ENCODE measurements around the gene ALPP.
"Not testable (repeated sequence)": the region's sequence is repeated elsewhere in the genome, so short reads cannot be mapped to it uniquely, and the experiment has no call there.

The ALPP gene

DNA sequence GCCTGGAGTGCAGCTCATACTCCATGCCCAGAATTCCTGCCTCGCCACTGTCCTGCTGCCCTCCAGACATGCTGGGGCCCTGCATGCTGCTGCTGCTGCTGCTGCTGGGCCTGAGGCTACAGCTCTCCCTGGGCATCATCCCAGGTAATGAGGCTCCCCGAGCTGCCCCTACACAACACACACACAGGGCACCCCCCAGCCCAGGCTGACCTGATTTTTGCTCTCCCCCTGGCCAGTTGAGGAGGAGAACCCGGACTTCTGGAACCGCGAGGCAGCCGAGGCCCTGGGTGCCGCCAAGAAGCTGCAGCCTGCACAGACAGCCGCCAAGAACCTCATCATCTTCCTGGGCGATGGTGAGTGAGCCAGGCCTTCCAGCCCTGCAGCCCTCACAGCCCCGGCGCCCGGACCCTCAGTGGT is at the start of gene ALPP:
Gene ALPP, plus strand, starts transcription at position 17 of the 417 bp plus-strand sequence. Its CDS starts 52 bp downstream, at position 69.
- in situ Hi-C loops (cut with HindIII; ENCODE audit: low sequenced_read_pairs), result not testable (repeated sequence)

DNA sequence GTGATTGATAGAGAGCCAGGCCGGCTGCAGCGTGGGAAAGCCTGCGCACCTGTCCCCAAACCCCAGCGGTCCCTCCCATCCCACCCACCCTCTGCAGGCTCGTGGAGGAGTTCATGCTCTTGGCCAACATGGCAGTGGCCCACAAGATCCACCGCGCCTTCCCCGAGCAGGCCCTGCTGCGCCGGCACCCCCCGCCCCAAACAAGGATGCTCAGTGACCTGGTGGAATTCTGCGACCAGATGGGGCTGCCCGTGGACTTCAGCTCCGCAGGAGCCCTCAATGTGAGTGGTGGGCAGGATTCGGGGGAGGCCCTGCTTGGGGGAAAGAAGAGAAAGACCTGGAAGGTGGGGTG is 48.9 kb upstream of the ALPP start:
- in situ Hi-C loops (cut with HindIII; ENCODE audit: low sequenced_read_pairs), result no loop called here

DNA sequence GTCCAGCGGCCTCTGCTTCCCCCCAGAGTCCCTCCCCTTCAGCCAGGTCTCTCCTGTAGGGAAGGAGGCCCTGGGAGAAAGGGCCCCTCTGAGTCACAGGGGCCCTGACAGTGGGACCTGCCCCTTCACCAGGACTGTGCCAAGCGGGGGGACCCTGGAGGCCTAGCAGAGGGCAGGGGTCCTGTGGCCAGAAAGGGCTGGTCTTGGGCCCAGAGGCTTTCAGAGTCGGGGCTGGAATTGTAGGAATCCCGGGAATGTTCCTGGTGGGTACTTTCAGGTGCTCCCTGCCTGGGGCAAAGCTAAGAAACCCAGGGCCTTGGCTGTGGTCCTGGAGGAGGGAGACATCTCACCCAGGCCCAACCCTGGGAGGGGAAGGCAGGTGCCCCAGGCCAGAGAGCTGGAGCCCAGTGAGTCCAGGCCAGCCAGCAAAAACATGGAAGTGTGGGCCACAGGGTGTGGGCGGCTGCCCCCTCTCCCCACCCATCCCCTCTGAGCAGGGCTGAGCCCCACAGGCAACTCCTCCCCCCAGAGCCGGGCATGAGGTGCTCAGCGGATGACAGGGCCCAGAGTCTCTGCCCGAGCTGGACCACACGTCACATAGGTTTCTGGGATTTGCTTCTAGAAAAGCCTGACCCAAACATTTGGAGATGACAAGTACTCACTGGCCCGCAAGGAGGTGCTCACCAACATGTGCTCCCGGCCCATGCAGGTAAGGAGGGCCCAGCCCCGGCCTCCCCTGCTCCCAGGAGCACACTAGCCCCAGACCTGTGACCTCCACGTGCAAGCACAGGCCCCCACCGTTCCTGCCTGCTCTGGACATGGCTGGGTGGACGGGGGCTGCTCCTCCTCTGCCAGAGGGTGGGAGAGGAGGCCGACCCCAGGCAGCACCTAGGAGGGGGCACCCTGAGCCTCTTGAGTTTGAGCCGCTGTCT is 48.2 kb upstream of the ALPP start:
- in situ Hi-C loops (cut with HindIII; ENCODE audit: low sequenced_read_pairs), result no loop called here

DNA sequence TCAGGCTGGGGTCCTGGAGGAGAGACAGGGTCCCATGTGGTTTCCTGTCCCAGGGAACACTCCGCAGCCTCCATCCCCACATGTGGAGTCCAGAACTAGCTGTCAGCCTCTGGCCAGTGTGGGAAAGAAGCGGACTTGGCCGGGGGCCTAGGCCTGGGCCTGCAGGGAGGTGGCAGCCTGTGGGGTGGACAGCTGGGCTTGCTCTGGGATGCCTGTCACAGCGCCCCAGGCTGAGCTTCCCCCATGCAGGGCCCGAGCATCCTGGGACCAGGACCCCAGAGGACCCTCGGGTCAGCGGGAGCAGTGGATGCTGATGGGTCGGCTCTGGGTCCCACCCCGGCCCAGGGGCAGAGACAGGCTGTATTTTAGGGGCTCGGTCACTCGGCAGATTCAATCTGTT is 47.5 kb upstream of the ALPP start:
- in situ Hi-C loops (cut with HindIII; ENCODE audit: low sequenced_read_pairs), result not testable (repeated sequence)

DNA sequence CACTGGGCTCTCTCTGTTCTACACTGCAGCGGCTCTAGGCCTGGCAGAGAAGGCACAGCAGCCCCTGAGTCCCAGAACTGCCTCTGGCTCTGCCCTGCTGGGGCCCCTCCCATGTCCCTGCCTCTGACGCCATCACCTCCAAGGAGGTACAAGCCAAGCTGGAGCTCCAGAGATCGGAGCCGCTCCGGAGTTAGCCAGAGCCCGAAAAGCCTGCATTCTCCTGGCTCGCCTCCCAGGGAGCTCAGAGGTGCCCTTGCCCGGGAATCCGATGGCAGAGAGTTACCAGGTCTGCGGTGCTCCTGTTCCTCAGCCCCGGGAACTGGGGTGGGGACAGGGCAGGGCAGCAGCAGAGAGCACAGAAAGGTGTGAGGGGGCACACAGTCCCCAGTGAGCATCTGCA is 46.9 kb upstream of the ALPP start:
- in situ Hi-C loops (cut with HindIII; ENCODE audit: low sequenced_read_pairs), result not testable (repeated sequence)

DNA sequence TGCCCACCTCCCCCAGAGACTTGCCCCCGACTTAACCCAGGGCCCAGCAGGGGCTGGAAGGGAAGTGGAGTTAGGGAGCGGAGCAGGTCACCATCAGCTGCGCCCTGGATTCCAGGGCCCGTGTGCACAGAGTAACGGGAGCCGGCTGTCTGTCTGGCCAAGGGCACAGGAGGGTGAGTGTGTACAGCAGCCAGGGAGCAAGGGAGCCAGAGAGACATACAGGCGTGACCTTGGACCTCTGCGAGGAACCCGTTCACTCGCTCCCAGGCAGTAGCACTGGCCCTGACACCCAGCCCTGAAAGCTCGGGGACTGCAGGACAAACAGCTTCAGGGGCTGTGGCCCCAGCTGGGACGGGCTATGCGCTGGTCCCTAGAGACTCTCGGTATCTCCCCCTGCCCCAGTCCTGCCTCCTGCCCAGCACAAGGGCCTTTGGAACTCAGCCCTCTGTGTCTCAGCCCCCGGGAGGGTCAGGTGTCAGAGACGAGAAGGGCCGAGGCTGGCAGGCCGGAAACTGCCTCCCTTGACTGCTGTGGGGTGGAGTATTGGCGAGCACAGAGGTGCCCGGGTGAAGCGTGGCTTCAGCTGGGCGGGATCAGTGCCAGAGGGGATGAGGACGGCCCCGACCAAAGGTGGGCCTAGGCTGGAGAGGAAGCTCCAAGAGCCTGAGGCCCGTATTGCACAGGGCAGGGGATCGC is 46.2 kb upstream of the ALPP start:
- in situ Hi-C loops (cut with HindIII; ENCODE audit: low sequenced_read_pairs), result not testable (repeated sequence)

DNA sequence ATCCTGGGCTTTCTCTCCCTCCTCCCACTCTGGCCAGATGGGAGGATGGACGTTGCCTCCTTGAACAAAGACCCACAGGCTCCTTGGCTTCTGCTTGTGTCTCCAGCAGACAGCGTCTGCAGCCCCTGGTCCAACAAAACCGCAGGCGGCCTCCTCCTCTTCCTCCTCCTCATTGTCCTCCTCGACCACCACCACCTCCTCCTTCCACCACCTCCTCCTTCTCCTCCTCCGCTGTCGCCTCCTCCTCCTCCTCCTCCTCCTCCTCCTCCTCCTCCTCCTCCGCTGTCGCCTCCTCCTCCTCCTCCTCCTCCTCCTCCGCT is 45.7 kb upstream of the ALPP start:
- in situ Hi-C loops (cut with HindIII; ENCODE audit: low sequenced_read_pairs), result no loop called here

DNA sequence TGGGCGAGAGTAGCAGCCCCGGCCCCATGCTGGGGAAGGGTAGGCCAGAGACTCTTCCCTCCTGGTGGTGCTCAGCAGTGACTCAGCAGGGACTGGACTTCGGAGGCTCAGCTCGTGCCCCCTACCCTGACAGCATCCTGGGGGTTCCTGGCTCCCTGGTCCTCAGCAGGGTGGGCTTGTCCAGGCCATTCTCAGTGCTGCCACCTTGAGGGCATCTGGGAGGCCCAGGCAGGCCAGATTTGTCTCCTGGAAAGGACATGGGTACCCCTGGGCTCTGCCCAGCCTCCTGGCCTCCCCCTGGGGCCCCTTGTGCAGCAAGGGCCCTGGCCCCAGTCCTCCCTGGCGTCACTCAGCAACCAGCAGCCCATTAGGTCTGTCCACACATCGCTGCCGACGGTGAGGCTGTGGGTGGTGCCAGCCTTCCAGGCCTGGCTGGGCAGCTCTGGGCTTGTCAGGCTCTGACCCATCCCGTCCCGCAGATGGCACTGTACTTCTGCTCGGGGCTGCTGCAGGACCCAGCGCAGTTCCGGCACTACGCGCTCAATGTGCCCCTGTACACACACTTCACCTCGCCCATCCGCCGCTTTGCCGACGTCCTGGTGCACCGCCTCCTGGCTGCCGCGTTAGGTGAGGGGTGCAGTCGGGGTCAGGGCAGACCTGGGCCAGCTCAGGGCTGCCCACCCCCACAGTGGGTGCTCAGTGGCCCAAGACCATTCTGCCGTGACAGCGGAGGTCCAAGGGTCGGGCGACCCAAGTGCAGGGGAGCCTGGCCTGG is 45.0 kb upstream of the ALPP start:
- in situ Hi-C loops (cut with HindIII; ENCODE audit: low sequenced_read_pairs), result no loop called here

DNA sequence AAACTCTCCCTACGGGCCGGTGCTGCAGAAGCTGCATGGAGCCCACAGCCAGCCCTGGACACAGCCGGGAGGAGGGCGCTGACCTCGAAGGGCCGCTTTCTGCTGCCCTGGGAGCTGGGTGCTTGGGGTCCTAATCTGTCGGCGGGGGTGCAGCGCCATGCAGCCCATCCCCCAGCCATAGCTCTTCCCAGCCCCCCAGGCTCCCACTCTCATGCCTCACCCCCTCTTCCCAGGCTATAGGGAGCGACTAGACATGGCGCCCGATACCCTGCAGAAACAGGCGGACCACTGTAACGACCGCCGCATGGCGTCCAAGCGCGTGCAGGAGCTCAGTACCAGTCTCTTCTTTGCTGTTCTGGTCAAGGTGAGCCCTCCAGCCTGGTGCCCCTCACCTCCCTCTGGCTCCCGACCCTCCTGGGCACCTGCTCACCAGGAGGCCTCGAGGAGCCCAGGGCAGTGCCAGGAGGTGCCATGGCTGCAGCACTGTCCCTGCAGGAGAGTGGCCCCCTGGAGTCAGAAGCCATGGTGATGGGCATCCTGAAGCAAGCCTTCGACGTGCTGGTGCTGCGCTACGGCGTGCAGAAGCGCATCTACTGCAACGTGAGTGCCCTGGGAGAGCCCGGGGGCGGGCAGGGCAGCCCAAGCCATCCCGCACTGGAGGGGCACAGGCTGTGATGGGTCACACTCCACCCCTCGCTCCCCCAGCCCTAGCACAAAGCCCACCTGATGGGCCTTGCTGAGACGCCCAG is 44.2 kb upstream of the ALPP start:
- in situ Hi-C loops (cut with HindIII; ENCODE audit: low sequenced_read_pairs), result not testable (repeated sequence)

DNA sequence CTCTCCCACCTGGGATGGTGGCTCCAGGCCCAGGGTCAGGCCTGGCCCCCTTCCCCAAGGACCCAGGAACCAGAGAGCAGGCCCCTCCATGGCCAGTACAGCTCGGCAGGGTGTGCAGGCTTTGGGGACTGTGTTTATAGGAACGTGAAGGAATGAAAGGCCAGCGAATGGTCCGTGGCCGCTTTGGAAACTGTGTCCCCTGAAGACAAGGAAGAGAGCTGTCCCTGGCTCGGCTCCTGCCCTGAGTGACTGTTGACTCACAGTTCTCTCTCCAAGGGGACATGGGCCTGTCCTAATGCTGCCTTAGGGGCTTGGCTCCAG is 43.7 kb upstream of the ALPP start:
- in situ Hi-C loops (cut with HindIII; ENCODE audit: low sequenced_read_pairs), result not testable (repeated sequence)

DNA sequence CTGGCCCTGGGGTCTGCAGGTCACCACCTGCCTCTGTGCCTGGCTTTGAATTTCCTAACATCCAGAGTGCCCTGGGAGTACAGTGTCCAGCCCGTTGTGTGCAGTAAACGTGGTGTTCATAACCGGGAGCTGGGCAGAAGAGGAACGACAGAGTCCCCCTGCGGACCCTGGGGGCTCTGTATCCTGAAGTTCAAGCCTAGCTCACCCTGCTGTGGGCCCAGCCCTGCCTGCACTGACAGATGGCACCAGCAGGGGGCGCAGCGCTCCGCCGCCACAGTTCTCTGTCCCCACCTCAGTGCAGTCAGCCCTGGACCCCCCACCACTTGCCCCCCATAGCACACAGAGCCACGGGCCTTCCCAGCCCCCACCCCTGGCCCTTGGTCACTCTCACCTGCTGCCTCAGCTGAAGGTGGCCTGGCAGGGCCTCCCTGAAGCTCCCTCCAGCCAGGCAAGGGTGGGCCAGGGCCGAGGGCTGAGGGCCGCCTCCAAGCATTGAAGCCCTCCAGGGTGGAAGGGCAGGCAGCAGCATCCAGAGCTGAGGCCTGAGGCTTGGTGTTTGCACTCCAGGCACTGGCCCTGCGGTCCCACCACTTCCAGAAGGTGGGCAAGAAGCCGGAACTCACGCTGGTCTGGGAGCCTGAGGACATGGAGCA is 43.2 kb upstream of the ALPP start:
- in situ Hi-C loops (cut with HindIII; ENCODE audit: low sequenced_read_pairs), result not testable (repeated sequence)

DNA sequence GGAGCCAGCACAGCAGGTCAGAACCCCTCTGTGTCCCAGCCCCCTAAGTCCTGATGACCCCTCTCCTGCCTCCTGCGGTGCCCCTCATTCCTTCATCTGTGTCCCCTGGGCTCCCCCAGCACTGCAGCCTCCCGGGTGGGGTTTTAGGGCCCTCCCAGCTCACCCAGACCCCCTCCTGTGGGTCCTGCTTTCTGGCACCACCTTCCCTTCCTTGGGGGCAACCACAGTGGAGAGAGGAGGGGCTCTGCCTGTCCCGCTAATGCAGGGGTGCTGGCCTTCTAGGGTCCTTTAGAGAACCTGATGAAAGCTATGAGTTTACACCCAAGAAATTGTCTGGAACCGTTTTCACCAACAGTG is 42.7 kb upstream of the ALPP start:
- in situ Hi-C loops (cut with HindIII; ENCODE audit: low sequenced_read_pairs), result no loop called here

DNA sequence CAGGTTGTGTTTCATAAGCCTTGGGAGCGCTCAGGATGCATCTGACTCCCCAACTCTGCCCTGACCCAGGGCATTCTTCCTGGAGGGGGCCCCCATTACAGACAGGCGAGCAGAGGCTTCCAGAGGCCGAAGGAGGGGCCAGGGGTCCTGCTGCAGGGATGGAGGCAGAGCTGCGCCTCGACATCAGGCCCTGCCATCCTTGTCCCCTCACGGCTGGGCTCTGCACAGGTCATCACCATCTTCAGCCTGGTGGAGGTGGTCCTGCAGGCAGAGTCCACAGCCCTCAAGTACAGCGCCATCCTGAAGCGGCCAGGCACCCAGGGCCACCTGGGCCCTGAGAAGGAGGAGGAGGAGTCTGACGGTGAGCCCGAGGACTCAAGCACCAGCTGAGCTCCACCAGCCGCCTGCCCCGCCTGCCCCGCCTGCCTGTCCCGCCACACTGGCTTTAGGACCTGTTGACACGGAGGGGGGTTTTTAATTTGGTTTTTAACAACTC is 42.3 kb upstream of the ALPP start:
- in situ Hi-C loops (cut with HindIII; ENCODE audit: low sequenced_read_pairs), result no loop called here

DNA sequence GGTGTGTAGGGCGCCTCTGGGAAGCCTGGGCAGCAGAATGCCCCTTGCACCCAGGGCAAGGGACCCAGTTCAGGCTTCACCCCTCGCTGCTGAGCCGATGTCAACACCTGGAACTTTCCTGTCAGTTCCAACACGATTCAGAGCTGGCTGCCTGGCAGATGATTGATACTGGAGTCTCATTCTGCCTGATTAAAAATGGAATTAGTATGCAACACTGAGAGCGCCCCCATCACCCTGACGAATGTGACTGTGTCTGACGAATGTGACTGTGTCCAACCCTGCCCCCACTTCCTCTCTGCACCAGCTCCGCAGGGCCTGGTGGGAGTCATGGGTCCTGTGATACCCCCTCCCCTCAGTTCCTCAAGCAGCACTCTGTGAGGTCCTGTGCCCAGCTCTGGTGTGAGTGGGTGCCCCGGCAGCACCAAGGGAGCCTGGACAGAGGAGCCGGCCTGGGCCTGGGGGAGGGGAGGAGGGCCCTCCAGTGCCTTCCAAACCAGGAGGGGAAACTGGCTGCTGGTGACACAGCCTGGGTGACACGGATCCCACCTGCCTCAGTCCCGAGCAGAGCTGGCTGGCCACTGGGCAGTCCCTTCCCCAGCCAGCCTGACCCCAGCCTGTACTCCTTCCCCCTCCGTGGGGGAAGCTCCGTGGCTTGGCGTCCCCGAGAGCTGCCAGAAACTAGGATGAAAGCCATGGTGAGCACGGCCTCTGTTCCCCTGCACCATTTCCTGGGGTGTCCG is 41.4 kb upstream of the ALPP start:
- in situ Hi-C loops (cut with HindIII; ENCODE audit: low sequenced_read_pairs), result no loop called here

DNA sequence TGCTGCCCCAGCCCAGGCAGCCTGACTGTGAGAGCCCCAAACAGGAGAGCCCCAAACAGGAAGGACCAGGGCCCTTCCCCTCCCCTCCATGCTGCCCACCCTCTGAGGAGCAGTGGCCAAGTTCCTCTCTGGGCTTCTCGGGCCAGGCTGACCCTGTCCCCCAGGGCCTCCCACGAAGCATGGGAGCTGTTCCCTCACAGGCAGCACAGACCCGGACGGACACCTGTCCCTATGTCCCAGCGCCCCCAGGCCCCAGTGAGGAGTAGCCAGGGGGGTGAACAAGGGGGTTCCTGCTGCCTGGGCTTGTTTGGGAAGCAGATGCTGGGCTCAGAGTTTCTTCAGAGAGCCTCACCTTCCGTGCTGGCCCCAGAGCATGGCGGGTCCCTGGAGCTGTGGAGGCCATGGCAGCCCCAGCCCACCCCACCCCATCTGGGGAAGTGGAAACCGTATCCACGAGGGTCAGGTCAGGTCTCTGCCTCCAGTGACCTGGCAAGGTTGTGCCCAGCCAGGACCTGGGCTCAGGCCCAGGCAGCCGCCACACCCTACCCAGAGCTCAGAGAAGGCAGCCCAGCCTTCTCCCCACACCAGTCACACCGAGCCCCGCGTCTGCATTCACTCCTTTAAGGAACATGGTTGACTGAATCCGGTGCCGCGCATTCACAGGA is 40.3 kb upstream of the ALPP start:
- in situ Hi-C loops (cut with HindIII; ENCODE audit: low sequenced_read_pairs), result not testable (repeated sequence)

DNA sequence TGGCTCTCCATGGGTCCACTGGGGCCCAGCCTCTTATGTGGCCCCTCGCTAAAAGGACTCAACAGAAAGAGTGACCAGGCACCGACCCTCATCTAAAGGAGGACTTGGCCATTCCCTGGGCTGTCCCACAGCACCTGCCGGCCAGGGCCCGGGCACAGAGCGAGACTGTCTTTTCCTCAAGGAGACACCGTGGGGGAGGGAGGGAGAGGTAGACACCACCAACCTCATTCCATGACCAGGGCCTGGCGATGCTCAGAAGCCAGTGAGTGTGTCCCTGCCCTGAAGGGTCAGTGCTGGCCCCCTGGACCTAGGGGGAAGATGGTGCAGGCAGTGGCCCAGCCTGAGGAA is 39.8 kb upstream of the ALPP start:
- in situ Hi-C loops (cut with HindIII; ENCODE audit: low sequenced_read_pairs), result no loop called here

DNA sequence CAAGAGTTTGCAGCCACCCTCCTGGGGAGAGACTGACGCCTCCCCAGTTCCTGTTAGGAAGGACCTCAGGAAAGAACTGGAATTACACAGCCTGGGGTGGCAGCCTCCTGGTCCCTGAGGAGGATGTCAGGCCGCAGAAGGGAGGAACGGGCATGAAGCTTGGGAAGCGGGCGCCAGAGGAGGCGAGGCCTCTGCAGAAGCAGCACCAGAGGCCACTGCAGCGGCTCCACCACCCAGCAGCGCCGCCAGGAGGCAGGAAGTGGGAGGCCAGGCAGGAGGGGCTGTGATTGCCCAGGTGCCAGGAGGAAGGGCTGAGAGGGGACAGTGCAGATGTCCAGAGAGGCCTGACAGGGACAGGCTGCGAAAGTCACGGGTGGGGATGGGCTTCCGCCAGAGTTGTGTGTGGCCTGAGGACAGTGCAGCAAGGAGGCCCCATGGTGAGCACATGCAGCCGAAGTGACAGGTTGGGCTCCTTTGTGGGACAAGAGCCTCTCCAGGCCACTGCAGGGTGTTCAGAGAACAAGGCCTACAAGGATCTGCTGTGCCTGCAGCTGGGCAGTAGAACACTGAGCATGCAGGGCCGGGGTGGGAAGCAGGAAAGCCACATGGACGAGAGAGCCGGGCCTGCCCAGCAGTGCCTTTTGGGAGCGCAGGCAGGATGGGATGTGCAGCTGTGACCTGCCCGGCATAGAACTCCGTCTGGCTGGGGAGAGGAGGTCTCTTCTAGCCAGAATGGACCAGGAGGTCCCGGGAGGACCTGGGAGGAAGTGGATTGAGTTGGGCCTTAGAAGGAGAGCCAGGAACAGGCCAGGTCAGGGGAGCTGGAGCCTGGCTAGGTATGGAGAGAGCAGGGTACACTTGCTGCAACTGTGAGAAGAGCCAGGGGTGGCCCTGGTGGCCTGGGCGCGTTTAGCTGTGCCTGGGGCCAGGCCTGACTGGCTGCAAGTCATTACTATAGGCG is 39.1 kb upstream of the ALPP start:
- in situ Hi-C loops (cut with HindIII; ENCODE audit: low sequenced_read_pairs), result no loop called here

Data from endothelial cell of hepatic sinusoid (primary cell).